ENCODE measurements around the gene MARCKSL1. TPM values are rescaled to one million over a fixed set of nuclear protein-coding genes. Genes with fewer than 3 reads are reported as not detected.

MARCKSL1 gene
- total RNA-seq, 1 donor from 2014 or later, result 730 TPM

GRCh38 chr1:32341971-32342370 lies 5.9 kb upstream of the MARCKSL1 start:
- no peak overlapping the region for H3K27ac Mint-ChIP-seq (ENCODE audit: unreplicated experiment)
- H3K9me3 Mint-ChIP-seq (ENCODE audit: unreplicated experiment), result no peaks in the 10 kb centered on the region
- no peak for DNase-seq (ENCODE audit: low spot score)

GRCh38 chr1:32341186-32341757 lies 5.2 kb upstream of the MARCKSL1 start:
- TF ChIP-seq CTCF (IDR thresholded peaks at IDR 0.05; ENCODE audit: unreplicated experiment), result no peak
- no peak overlapping the region for H3K4me3 Mint-ChIP-seq (ENCODE audit: unreplicated experiment)
- peaks cover 13% of the 10 kb centered on the region for H3K36me3 Mint-ChIP-seq (ENCODE audit: low read depth, unreplicated experiment)
- DNase-seq (ENCODE audit: low spot score), result no peak
- no peak overlapping the region for H3K27ac Mint-ChIP-seq (ENCODE audit: unreplicated experiment)
- H3K9me3 Mint-ChIP-seq (ENCODE audit: unreplicated experiment), result no peaks in the 10 kb centered on the region
- peaks cover 31% of the 10 kb centered on the region for H3K27me3 Mint-ChIP-seq (ENCODE audit: unreplicated experiment)
- peaks cover 32% of the 10 kb centered on the region for H3K4me1 Mint-ChIP-seq (ENCODE audit: unreplicated experiment)

More at GRCh38 chr1:32341971-32342370, 5.9 kb upstream of the MARCKSL1 start:
- H3K36me3 Mint-ChIP-seq (ENCODE audit: low read depth, unreplicated experiment), result peaks cover 11% of the 10 kb centered on the region
- peaks cover 35% of the 10 kb centered on the region for H3K4me1 Mint-ChIP-seq (ENCODE audit: unreplicated experiment)
- H3K4me3 Mint-ChIP-seq (ENCODE audit: unreplicated experiment), result no peak overlapping the region
- TF ChIP-seq CTCF (IDR thresholded peaks at IDR 0.05; ENCODE audit: unreplicated experiment), result no peak
- H3K27me3 Mint-ChIP-seq (ENCODE audit: unreplicated experiment), result peaks cover 29% of the 10 kb centered on the region

- TF ChIP-seq CTCF (IDR thresholded peaks at IDR 0.05; ENCODE audit: unreplicated experiment), result no peak
- Mint-ChIP-seq H3K27ac (ENCODE audit: unreplicated experiment) (no peak overlapping the region), H3K4me3 (ENCODE audit: unreplicated experiment) (peak overlapping the region; percentile 63), H3K36me3 (ENCODE audit: low read depth, unreplicated experiment) (peaks cover 13% of the 10 kb centered on the region), H3K27me3 (ENCODE audit: unreplicated experiment) (peaks cover 29% of the 10 kb centered on the region), H3K4me1 (ENCODE audit: unreplicated experiment) (peaks cover 32% of the 10 kb centered on the region), H3K9me3 (ENCODE audit: unreplicated experiment) (no peaks in the 10 kb centered on the region)
- no peak for DNase-seq (ENCODE audit: low spot score)
Observed at GRCh38 chr1:32339363-32339978, 3.4 kb upstream of the MARCKSL1 start.

- peaks cover 38% of the 10 kb centered on the region for H3K4me1 Mint-ChIP-seq (ENCODE audit: unreplicated experiment)
- H3K27me3 Mint-ChIP-seq (ENCODE audit: unreplicated experiment), result peaks cover 34% of the 10 kb centered on the region
- H3K9me3 Mint-ChIP-seq (ENCODE audit: unreplicated experiment), result no peaks in the 10 kb centered on the region
- no peak for TF ChIP-seq CTCF (IDR thresholded peaks at IDR 0.05; ENCODE audit: unreplicated experiment)
- peak overlapping the region; percentile 81 for H3K4me3 Mint-ChIP-seq (ENCODE audit: unreplicated experiment)
- H3K36me3 Mint-ChIP-seq (ENCODE audit: low read depth, unreplicated experiment), result peaks cover 20% of the 10 kb centered on the region
- DNase-seq (ENCODE audit: low spot score), result no peak
- H3K27ac Mint-ChIP-seq (ENCODE audit: unreplicated experiment), result peak overlapping the region; percentile 90
Observed at GRCh38 chr1:32338637-32339145, 2.7 kb upstream of the MARCKSL1 start.
